ENCODE data around the gene AKAP1.

- no peak for TF ChIP-seq CTCF (IDR thresholded peaks at IDR 0.05)
- TF ChIP-seq POLR2A (IDR thresholded peaks at IDR 0.05) = no peak
- no peak for TF ChIP-seq POLR2AphosphoS5 (IDR thresholded peaks at IDR 0.05)
Measured at GRCh38 chr17:57110579-57111325, 25.7 kb downstream of the AKAP1 start.

All from prostate gland (tissue), 2 donors.